H1 (cell line): ENCODE data around the gene SPSB2. TPM values are rescaled to one million over a fixed set of nuclear protein-coding genes. Genes with fewer than 3 reads are reported as not detected.

Source experiments
- CTCF ChIA-PET: fragments of 300-600 bp; sonication (Branson Sonifier 250); formaldehyde crosslinking; loops from one replicate; lab custom pipeline; 2021; ENCODE audit not compliant: partially characterized antibody; lab: Charles Lee
- POLR2A ChIA-PET: fragments of 300-600 bp; sonication (Branson Sonifier 250); formaldehyde crosslinking; loops from one replicate; lab custom pipeline; 2021; ENCODE audit warnings: inconsistent platforms; ENCODE audit not compliant: partially characterized antibody; lab: Charles Lee
- DNase-seq, 2 experiments: peaks; one replicate each; pipeline versions ENCODE4 v3.0.0 to v3.0.0-alpha.2; 2010 to 2022; ENCODE audit warnings: low spot score in 2 of 2, low read depth in 1 of 2, mixed read lengths in 1 of 2
- FAIRE-seq: peaks from 2 replicates; lab custom pipeline; 2011; peaks lifted over from hg19 to GRCh38; lab: Jason Lieb, UNC
- H2AFZ ChIP-seq: 2 replicates; pipeline ENCODE4 v1.8.1; 2012; ENCODE audit warnings: low read length, inconsistent platforms
- H2AK5ac ChIP-seq: 2 replicates; pipeline ENCODE4 v1.6.1; 2013; ENCODE audit warnings: low read depth, low read length
- H2BK120ac ChIP-seq: replicated peaks from 2 replicates; pipeline ENCODE3; 2013; ENCODE audit warnings: low read depth, low read length, inconsistent platforms
- H2BK12ac ChIP-seq: 2 replicates; pipeline ENCODE4 v1.6.1; 2013; ENCODE audit warnings: low read depth, low read length
- H2BK15ac ChIP-seq: 2 replicates; pipeline ENCODE4 v1.6.1; 2013; ENCODE audit warnings: low read length
- H2BK20ac ChIP-seq: 2 replicates; pipeline ENCODE4 v1.6.1; 2013; ENCODE audit warnings: low read length
- H2BK5ac ChIP-seq: 2 replicates; pipeline ENCODE4 v1.6.1; 2013; ENCODE audit warnings: low read depth, low read length
- H3K14ac ChIP-seq: 2 replicates; pipeline ENCODE4 v1.6.1; 2013; ENCODE audit warnings: inconsistent platforms; ENCODE audit not compliant: insufficient read length
- H3K18ac ChIP-seq: 2 replicates; pipeline ENCODE4 v1.6.1; 2013; ENCODE audit warnings: low read length; ENCODE audit errors: extremely low read depth
- H3K23ac ChIP-seq: 2 replicates; pipeline ENCODE4 v1.6.1; 2013; ENCODE audit warnings: inconsistent platforms; ENCODE audit not compliant: insufficient read length
- H3K23me2 ChIP-seq: 2 replicates; pipeline ENCODE4 v1.6.1; 2013; ENCODE audit warnings: low read depth, low read length
- H3K27ac ChIP-seq: 2 replicates; pipeline ENCODE4 v1.6.1; 2011; ENCODE audit warnings: low read depth, low read length, inconsistent platforms
- H3K27me3 ChIP-seq, 4 experiments: replicated peaks in 1 of 4; 1 replicate in 1 of 4; 2 replicates in 3 of 4; pipeline versions ENCODE4 v1.6.1 to v1.8.1; 2011 to 2013; ENCODE audit warnings: low read length in 3 of 4, mild to moderate bottlenecking in 3 of 4, inconsistent platforms in 2 of 4, mixed read lengths in 2 of 4, moderate library complexity in 1 of 4; ENCODE audit not compliant: control insufficient read depth in 3 of 4, insufficient read depth in 3 of 4; ENCODE audit errors: extremely low read depth in 1 of 4
- H3K36me3 ChIP-seq, 4 experiments: 2 replicates each; pipeline versions ENCODE4 v1.6.1 to v1.8.1; 2011 to 2013; ENCODE audit warnings: mild to moderate bottlenecking in 4 of 4, low read length in 3 of 4, moderate library complexity in 2 of 4, control low read depth in 1 of 4, inconsistent platforms in 1 of 4; ENCODE audit not compliant: insufficient read depth in 4 of 4, control insufficient read depth in 2 of 4
- H3K4ac ChIP-seq: replicated peaks from 2 replicates; pipeline ENCODE3; 2013; ENCODE audit warnings: low read length, low read depth, mixed read lengths, inconsistent platforms; ENCODE audit not compliant: insufficient read length
- H3K4me1 ChIP-seq, 4 experiments: replicated peaks in 1 of 4; 1 replicate in 1 of 4; 2 replicates in 3 of 4; pipeline versions ENCODE4 v1.6.1 to v1.8.1; 2011 to 2013; ENCODE audit warnings: low read length in 3 of 4, inconsistent platforms in 2 of 4, mixed read lengths in 1 of 4; ENCODE audit not compliant: insufficient read depth in 4 of 4, control insufficient read depth in 3 of 4
- H3K4me2 ChIP-seq, 2 experiments: 2 replicates each; pipeline versions ENCODE4 v1.6.1 to v1.8.1; 2011 to 2013; ENCODE audit warnings: low read depth in 2 of 2, low read length in 2 of 2, control low read depth in 1 of 2, inconsistent platforms in 1 of 2, mild to moderate bottlenecking in 1 of 2; ENCODE audit not compliant: insufficient read depth in 1 of 2
- H3K4me3 ChIP-seq, 4 experiments: fragments of 200-600, 300-600 bp in 1 of 4; sonication (generic), shearing (Covaris generic), sonication (Bioruptor Twin) in 1 of 4; 2 replicates each; pipeline versions ENCODE4 v1.5.1 to v1.8.1; 2011 to 2016; ENCODE audit warnings: low read length in 4 of 4, low read depth in 3 of 4, control low read depth in 2 of 4, inconsistent platforms in 2 of 4, mild to moderate bottlenecking in 2 of 4, mixed read lengths in 1 of 4, moderate library complexity in 1 of 4; ENCODE audit not compliant: insufficient read depth in 2 of 4; ENCODE audit errors: extremely low read depth in 1 of 4
- H3K56ac ChIP-seq: replicated peaks from 2 replicates; pipeline ENCODE3; 2013; ENCODE audit warnings: low read depth, mild to moderate bottlenecking, mixed read lengths, low read length, inconsistent platforms; ENCODE audit not compliant: insufficient read length
- H3K79me1 ChIP-seq: 2 replicates; pipeline ENCODE4 v1.6.1; 2013; ENCODE audit warnings: low read depth, low read length, control low read depth
- H3K79me2 ChIP-seq, 2 experiments: 2 replicates each; pipeline versions ENCODE4 v1.6.1 to v1.8.1; 2012 to 2013; ENCODE audit warnings: low read length in 2 of 2, mild to moderate bottlenecking in 2 of 2, inconsistent platforms in 1 of 2; ENCODE audit not compliant: insufficient read depth in 2 of 2, control insufficient read depth in 1 of 2
- H3K9ac ChIP-seq, 4 experiments: replicated peaks in 1 of 4; 1 replicate in 1 of 4; 2 replicates in 3 of 4; pipeline versions ENCODE4 v1.6.1 to v1.8.1; 2011 to 2013; ENCODE audit warnings: low read depth in 3 of 4, low read length in 3 of 4, control low read depth in 2 of 4, mild to moderate bottlenecking in 2 of 4, moderate library complexity in 2 of 4, inconsistent platforms in 1 of 4; ENCODE audit errors: extremely low read depth in 1 of 4
- H3K9me3 ChIP-seq, 2 experiments: 2 replicates each; pipeline versions ENCODE4 v1.6.1 to v1.8.1; 2012 to 2013; ENCODE audit warnings: mild to moderate bottlenecking in 2 of 2, moderate library complexity in 2 of 2, control low read depth in 1 of 2, inconsistent platforms in 1 of 2, low read depth in 1 of 2, low read length in 1 of 2, mixed read lengths in 1 of 2; ENCODE audit not compliant: insufficient read depth in 2 of 2
- H4K20me1 ChIP-seq, 2 experiments: replicated peaks in 1 of 2; 2 replicates each; pipeline versions ENCODE3 to v1.8.1; 2011 to 2013; ENCODE audit warnings: inconsistent platforms in 2 of 2, low read length in 2 of 2, mild to moderate bottlenecking in 1 of 2; ENCODE audit not compliant: insufficient read depth in 2 of 2, control insufficient read depth in 1 of 2
- H4K5ac ChIP-seq: 2 replicates; pipeline ENCODE4 v1.6.1; 2013; ENCODE audit warnings: low read length, low read depth, mixed read lengths, inconsistent platforms; ENCODE audit not compliant: insufficient read length
- H4K8ac ChIP-seq: 2 replicates; pipeline ENCODE4 v1.8.0; 2013; ENCODE audit warnings: mild to moderate bottlenecking, moderate library complexity, low read length, inconsistent platforms; ENCODE audit not compliant: insufficient read depth; ENCODE audit errors: extremely low read depth
- H4K91ac ChIP-seq: replicated peaks from 2 replicates; pipeline ENCODE3; 2013; ENCODE audit warnings: low read length, mixed read lengths, inconsistent platforms; ENCODE audit not compliant: insufficient read length
- BRCA1 ChIP-seq: IDR thresholded peaks from 2 replicates; pipeline ENCODE4 v1.6.1; 2012; ENCODE audit warnings: low read depth, low read length, improper control_type of control experiment
- CREB1 ChIP-seq: IDR thresholded peaks from 2 replicates; pipeline ENCODE4 v1.6.1; 2012; ENCODE audit warnings: inconsistent platforms
- EP300 ChIP-seq, 2 experiments: IDR thresholded peaks; 1 replicate in 1 of 2; 2 replicates in 1 of 2; pipeline ENCODE4 v1.6.1; 2011 to 2012; ENCODE audit warnings: low read depth in 2 of 2, low read length in 2 of 2, mild to moderate bottlenecking in 2 of 2, borderline replicate concordance in 1 of 2, inconsistent platforms in 1 of 2, moderate library complexity in 1 of 2
- EZH2 ChIP-seq: fragments of 200-600 bp; sonication (generic); IDR thresholded peaks from 2 replicates; pipeline ENCODE4 v1.7.1; 2012; ENCODE audit warnings: low read depth, mild to moderate bottlenecking, moderate library complexity, low read length, inconsistent platforms; ENCODE audit not compliant: severe bottlenecking
- GTF2F1 ChIP-seq: IDR thresholded peaks from 2 replicates; pipeline ENCODE4 v1.6.1; 2012; ENCODE audit warnings: low read depth, low read length, improper control_type of control experiment, borderline replicate concordance
- MAFK ChIP-seq: IDR thresholded peaks from 2 replicates; pipeline ENCODE4 v1.6.1; 2012; ENCODE audit warnings: low read depth, mild to moderate bottlenecking, improper control_type of control experiment, low read length
- NANOG ChIP-seq: IDR thresholded peaks from 2 replicates; pipeline ENCODE4 v1.6.1; 2011; ENCODE audit warnings: low read length, low read depth, mild to moderate bottlenecking, inconsistent platforms; ENCODE audit not compliant: insufficient read depth, poor library complexity, severe bottlenecking
- PHF8 ChIP-seq: fragments of 200-600 bp; sonication (generic); conservative IDR thresholded peaks from 2 replicates; pipeline ENCODE4 v1.7.1; 2012; ENCODE audit warnings: low read depth, mild to moderate bottlenecking, inconsistent platforms, low read length, moderate library complexity
- POLR2A ChIP-seq, 2 experiments: IDR thresholded peaks; 1 replicate in 1 of 2; 2 replicates in 1 of 2; pipeline ENCODE4 v1.6.1; 2011; ENCODE audit warnings: low read depth in 2 of 2, low read length in 2 of 2, mild to moderate bottlenecking in 2 of 2; ENCODE audit errors: control extremely low read depth in 1 of 2
- RNF2 ChIP-seq: fragments of 200-900, 300-1000 bp; sonication (generic); IDR thresholded peaks from 2 replicates; pipeline ENCODE4 v1.7.1; 2016; ENCODE audit warnings: borderline replicate concordance, low read depth, mild to moderate bottlenecking, antibody characterized with exemption, low read length; ENCODE audit not compliant: poor library complexity, severe bottlenecking; ENCODE audit errors: missing control alignments
- TEAD4 ChIP-seq: IDR thresholded peaks from 2 replicates; pipeline ENCODE4 v1.6.1; 2012; ENCODE audit warnings: low read depth, low read length, inconsistent platforms, mixed read lengths
- WGBS, 2 experiments: shearing (Covaris generic) in 1 of 2; methylation state at CpG; one replicate each; pipeline versions ENCODE4 v1.1.6 to v1.1.7; 2013 to 2015; ENCODE audit warnings: low lambda C conversion rate in 2 of 2, mixed read lengths in 2 of 2, inconsistent platforms in 1 of 2, low coverage in 1 of 2, missing lambda C conversion rate in 1 of 2; ENCODE audit not compliant: insufficient replicate concordance in 2 of 2, insufficient coverage in 1 of 2, insufficient read length in 1 of 2; ENCODE audit errors: extremely low coverage in 1 of 2, missing lambda C conversion rate in 1 of 2; 5-methylcytosine and 5-hydroxymethylcytosine counted together
- polyA plus RNA-seq, 7 experiments: library from polyadenylated mRNA; depleted of rRNA in 3 of 7; stranded (reverse) in 5 of 7; unstranded in 2 of 7; fragments of >200 nt in 5 of 7; fragments of 200-250 nt in 2 of 7; gene quantifications; 1 replicate in 5 of 7; 2 replicates in 1 of 7; 4 replicates in 1 of 7; pipeline versions ENCODE4 v1.2.1 to v1.2.3, GENCODE V29; 2011 to 2013; ENCODE audit warnings: missing spikeins in 2 of 7, mixed read lengths in 2 of 7
- total RNA-seq: library from RNA; stranded (reverse); fragmentation: NEBNext Ultra II Directional; extraction: Animal tissue kit (Norgen Biotek cat#: 25700); gene quantifications from 2 replicates; pipeline ENCODE4 v1.2.1, GENCODE V29; 2021

The SPSB2 gene
- total and polyA plus RNA-seq, 2 of the 8 experiments (the other 6 are each of a cell fraction or from before 2014, with no cell fraction given) = 13.0 to 23.2 TPM

- CTCF ChIA-PET = interaction anchor here (0.6 to 23.7 kb wide), 11 partner anchors 10 to 226 kb away, joined by 3 to 532 read pairs (median 3); partner anchors contain the start of genes CD4, CDCA3, GNB3 and LAG3
- no peak overlapping the region for H2BK12ac ChIP-seq
- TF ChIP-seq TEAD4 (no peak), BRCA1 (no peak), PHF8 (0 out of 2 replicates have a peak, but pooled peaks have one; percentile 1), CREB1 (no peak), RNF2 (no peak), EP300 (IDR thresholded peaks at IDR 0.05; ENCODE audit: borderline replicate concordance in 1 of 2, low read depth in 2 of 2, low read length in 2 of 2) (no peak), EZH2 (no peak), GTF2F1 (no peak), NANOG (no peak), POLR2A (IDR thresholded peaks at IDR 0.05; ENCODE audit: control extremely low read depth in 1 of 2, low read depth in 2 of 2, low read length in 2 of 2) (peak in 1 of 2 experiments; percentile 27; a peak in 1 of 3 replicates), MAFK (no peak)
These were observed 43.4 kb downstream of the SPSB2 start for GRCh38 chr12:6829536-6830220.

More at GRCh38 chr12:6829536-6830220, 43.4 kb downstream of the SPSB2 start:
- H3K4me1 ChIP-seq = peaks cover 4 to 24% (median 17%) of the 10 kb centered on the region in 4 experiments
- no peak overlapping the region for H3K4ac ChIP-seq
- H3K56ac ChIP-seq = no peak overlapping the region
- H3K23ac ChIP-seq = no peak overlapping the region
- no peak overlapping the region for H2BK15ac ChIP-seq
- H3K9ac ChIP-seq = peak overlapping the region; percentile 24 to 84 (median 68); a peak in 6 of 7 replicates
- POLR2A ChIA-PET = interaction anchor here (0.6 to 27.1 kb wide), 20 partner anchors 11 to 227 kb away, joined by 3 to 388 read pairs (median 4); partner anchors contain the start of genes CDCA3, GNB3, LAG3 and MLF2
- H3K79me1 ChIP-seq = peaks cover 4% of the 10 kb centered on the region
- H2BK120ac ChIP-seq = no peak overlapping the region
- peak overlapping the region; percentile 85 for H4K91ac ChIP-seq
- DNase-seq (peak in 1 of 2 experiments; percentile 73), FAIRE-seq (no peak)
- H3K79me2 ChIP-seq = peaks cover 0 to 9% of the 10 kb centered on the region in 2 experiments; a peak in 1 of 4 replicates
- peaks cover 16 to 33% (median 30%) of the 10 kb centered on the region in 4 experiments; a peak in 7 of 8 replicates for H3K36me3 ChIP-seq
- H3K27ac ChIP-seq = peak overlapping the region; percentile 32; the same call in 1 of the 2 replicates
- peak overlapping the region; percentile 93 for H3K18ac ChIP-seq
- H4K8ac ChIP-seq = no peak overlapping the region
- H2AFZ ChIP-seq = no peak overlapping the region
- H3K27me3 ChIP-seq = peaks cover 0 to 4% (median 3%) of the 10 kb centered on the region in 4 experiments; a peak in 5 of 7 replicates
- peak overlapping the region; percentile 86 for H4K5ac ChIP-seq
- no peak overlapping the region for H2AK5ac ChIP-seq
- H3K23me2 ChIP-seq = peaks cover 16% of the 10 kb centered on the region
- H3K4me2 ChIP-seq = peak overlapping the region; percentile 77 to 99
- WGBS, 2 experiments = 34% methylated on average over 19 of the region's 19 CpGs; no CpG with 5 or more reads in 1 of the 2 experiments
- peak overlapping the region; percentile 88 to 94 (median 90) for H3K4me3 ChIP-seq
- H2BK5ac ChIP-seq = 0 out of 2 replicates have a peak overlapping the region, but pooled peaks have one; percentile 79
- no peaks in the 10 kb centered on the region for H3K9me3 ChIP-seq
- H2BK20ac ChIP-seq = no peak overlapping the region
- no peak overlapping the region for H3K14ac ChIP-seq
- peaks cover 0 to 4% of the 10 kb centered on the region in 2 experiments for H4K20me1 ChIP-seq
